HFFc6 (cell line): ENCODE measurements around the gene MAP3K5. TPM values are rescaled to one million over a fixed set of nuclear protein-coding genes. Genes with fewer than 3 reads are reported as not detected.

Source experiments
- DNase-seq: peaks from one replicate; pipeline ENCODE4 v3.0.0-alpha.2; 2018
- H3K27ac Mint-ChIP-seq: 2 replicates; pipeline ENCODE4 v1.8.0; 2020; ENCODE audit warnings: mild to moderate bottlenecking, mixed read lengths
- H3K27me3 Mint-ChIP-seq: 2 replicates; pipeline ENCODE4 v1.8.0; 2021; ENCODE audit warnings: mild to moderate bottlenecking, moderate library complexity, mixed read lengths; ENCODE audit not compliant: insufficient read depth
- H3K36me3 Mint-ChIP-seq: 2 replicates; pipeline ENCODE4 v1.8.0; 2021; ENCODE audit warnings: low read depth, mixed read lengths
- H3K4me1 Mint-ChIP-seq: 2 replicates; pipeline ENCODE4 v1.8.0; 2020; ENCODE audit warnings: low read depth, mixed read lengths
- H3K4me3 Mint-ChIP-seq: 2 replicates; pipeline ENCODE4 v1.8.0; 2020; ENCODE audit warnings: mild to moderate bottlenecking, moderate library complexity, mixed read lengths
- H3K9me3 Mint-ChIP-seq: 2 replicates; pipeline ENCODE4 v1.8.0; 2020; ENCODE audit warnings: mild to moderate bottlenecking, mixed read lengths
- total RNA-seq, 6 experiments: library from RNA; stranded (reverse); fragmentation: NEBNext Ultra II Directional; extraction: Animal tissue kit (Norgen Biotek cat#: 25700); gene quantifications; 2 replicates in 1 of 6; 3 replicates in 5 of 6; pipeline ENCODE4 v1.2.3, GENCODE V29; 2021
- TF ChIP-seq, protein P1 (sequence below): fragments of 200-600 bp; sonication (generic); IDR thresholded peaks from 2 replicates; pipeline ENCODE4 v1.5.0; 2021; ENCODE audit warnings: antibody characterized with exemption, mild to moderate bottlenecking

Gene MAP3K5
- total RNA-seq, 6 experiments from 2014 or later: 11.9 to 22.2 (median 19.1) TPM

DNA sequence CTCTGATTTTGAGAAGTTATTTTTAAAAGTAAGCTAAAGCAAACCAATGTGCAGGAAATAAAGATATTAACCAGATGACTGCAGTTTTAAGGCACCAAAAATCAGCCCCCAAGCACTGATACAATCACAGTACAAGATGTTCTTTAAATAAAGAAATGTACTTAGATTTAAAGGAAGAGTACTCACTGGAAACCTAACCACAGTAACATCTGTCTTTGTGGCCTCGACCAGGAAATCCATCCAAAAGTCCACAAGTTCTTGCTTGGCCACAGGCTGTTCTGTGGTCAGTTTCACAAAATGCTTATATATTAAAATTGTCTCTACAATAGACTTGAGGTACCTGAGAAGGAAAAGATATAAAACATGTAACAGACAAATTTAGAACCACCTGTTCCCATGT lies 136.2 kb downstream of the MAP3K5 start:
- no peak overlapping the region for H3K27ac Mint-ChIP-seq
- peaks cover 16% of the 10 kb centered on the region for H3K4me1 Mint-ChIP-seq
- H3K9me3 Mint-ChIP-seq: no peaks in the 10 kb centered on the region
- DNase-seq: no peak
- TF ChIP-seq, protein P1, sequence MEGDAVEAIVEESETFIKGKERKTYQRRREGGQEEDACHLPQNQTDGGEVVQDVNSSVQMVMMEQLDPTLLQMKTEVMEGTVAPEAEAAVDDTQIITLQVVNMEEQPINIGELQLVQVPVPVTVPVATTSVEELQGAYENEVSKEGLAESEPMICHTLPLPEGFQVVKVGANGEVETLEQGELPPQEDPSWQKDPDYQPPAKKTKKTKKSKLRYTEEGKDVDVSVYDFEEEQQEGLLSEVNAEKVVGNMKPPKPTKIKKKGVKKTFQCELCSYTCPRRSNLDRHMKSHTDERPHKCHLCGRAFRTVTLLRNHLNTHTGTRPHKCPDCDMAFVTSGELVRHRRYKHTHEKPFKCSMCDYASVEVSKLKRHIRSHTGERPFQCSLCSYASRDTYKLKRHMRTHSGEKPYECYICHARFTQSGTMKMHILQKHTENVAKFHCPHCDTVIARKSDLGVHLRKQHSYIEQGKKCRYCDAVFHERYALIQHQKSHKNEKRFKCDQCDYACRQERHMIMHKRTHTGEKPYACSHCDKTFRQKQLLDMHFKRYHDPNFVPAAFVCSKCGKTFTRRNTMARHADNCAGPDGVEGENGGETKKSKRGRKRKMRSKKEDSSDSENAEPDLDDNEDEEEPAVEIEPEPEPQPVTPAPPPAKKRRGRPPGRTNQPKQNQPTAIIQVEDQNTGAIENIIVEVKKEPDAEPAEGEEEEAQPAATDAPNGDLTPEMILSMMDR: no peak
- H3K4me3 Mint-ChIP-seq: no peak overlapping the region
- no peaks in the 10 kb centered on the region for H3K27me3 Mint-ChIP-seq
- H3K36me3 Mint-ChIP-seq: peaks cover 16% of the 10 kb centered on the region; the same call in 1 of the 2 replicates

DNA sequence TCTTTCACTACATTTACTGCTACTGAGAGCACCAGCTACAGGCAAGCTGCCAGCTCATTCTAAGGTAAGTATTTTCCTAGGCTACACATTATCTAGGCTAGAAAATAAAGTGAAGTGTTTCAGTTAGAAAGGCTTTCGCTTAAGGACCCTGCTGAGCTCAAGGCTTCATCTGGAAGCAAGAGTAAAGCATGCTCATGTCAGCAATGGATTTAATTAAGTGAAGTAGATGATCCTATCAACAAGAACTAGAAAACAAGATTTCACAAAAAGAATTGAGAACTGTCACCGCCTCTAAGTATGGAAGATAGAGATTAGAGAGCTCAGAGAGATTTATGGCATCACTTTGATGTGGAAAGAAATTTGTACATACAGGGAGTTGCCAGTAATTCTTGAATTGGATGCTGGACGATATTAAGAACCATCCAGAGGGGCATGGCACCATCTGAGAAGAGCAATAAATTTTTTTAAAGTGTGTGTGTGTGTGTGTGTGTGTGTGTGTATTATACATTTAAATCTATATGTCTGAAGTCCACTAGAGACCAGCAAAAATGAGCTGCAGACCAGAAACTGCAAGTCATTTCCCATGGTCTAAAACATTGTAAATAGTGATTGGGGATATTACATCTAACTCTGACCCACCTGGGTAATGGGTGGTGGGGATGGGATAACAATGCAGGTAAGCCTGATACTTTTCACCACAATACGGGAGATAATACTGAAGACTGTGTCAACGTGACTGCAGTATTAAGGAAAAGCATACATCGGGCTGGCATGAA lies 136.8 kb downstream of the MAP3K5 start:
- H3K4me1 Mint-ChIP-seq: peaks cover 16% of the 10 kb centered on the region
- H3K27me3 Mint-ChIP-seq: no peaks in the 10 kb centered on the region
- peaks cover 16% of the 10 kb centered on the region; the same call in 1 of the 2 replicates for H3K36me3 Mint-ChIP-seq
- H3K27ac Mint-ChIP-seq: no peak overlapping the region
- no peaks in the 10 kb centered on the region for H3K9me3 Mint-ChIP-seq
- DNase-seq: no peak
- TF ChIP-seq, protein P1: no peak
- no peak overlapping the region for H3K4me3 Mint-ChIP-seq

DNA sequence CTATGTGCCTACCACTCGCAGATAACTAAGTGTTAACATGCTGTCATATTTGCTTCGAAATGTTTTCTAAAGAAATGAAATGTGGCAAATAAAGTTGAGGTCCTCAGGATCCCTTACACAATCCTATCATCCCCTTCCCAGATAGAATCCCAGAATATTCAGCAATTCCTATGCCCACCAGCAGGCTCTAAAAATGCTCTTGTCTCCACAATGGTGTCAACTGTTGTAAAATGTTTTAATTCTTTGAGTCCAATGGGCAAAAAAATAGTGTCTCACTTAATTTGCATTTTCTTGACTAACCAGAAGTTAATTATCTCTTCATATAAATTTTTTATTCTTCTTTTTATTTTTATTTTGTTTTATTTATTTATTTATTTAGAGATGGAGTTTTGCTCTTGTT lies 138.2 kb downstream of the MAP3K5 start:
- H3K4me1 Mint-ChIP-seq: peaks cover 16% of the 10 kb centered on the region
- H3K4me3 Mint-ChIP-seq: no peak overlapping the region
- H3K36me3 Mint-ChIP-seq: peaks cover 20% of the 10 kb centered on the region; the same call in 1 of the 2 replicates
- no peaks in the 10 kb centered on the region for H3K27me3 Mint-ChIP-seq
- no peak for DNase-seq
- TF ChIP-seq, protein P1: peak; percentile 50
- H3K27ac Mint-ChIP-seq: no peak overlapping the region
- no peaks in the 10 kb centered on the region for H3K9me3 Mint-ChIP-seq

DNA sequence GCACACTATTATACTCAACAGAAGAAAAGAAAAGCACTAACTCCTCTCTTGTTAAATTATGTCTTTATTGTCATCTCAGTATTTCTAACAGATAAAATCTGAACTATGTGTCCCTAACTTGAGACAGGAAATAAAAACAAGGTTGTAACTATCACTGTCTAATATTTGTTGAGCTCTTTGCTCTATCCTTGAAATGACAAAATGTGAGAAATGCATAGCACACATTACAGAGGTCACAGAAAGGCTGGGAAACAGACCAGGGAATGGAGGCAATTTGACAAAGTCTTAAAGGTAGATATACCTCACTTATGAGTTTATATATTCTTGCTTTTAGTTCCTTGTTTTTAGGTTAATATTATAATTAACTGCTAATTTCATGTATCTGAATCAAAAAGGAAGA lies 139.6 kb downstream of the MAP3K5 start:
- DNase-seq: no peak
- TF ChIP-seq, protein P1: no peak
- no peaks in the 10 kb centered on the region for H3K9me3 Mint-ChIP-seq
- H3K4me1 Mint-ChIP-seq: peaks cover 6% of the 10 kb centered on the region
- peaks cover 12% of the 10 kb centered on the region; the same call in 1 of the 2 replicates for H3K36me3 Mint-ChIP-seq
- no peak overlapping the region for H3K4me3 Mint-ChIP-seq
- no peak overlapping the region for H3K27ac Mint-ChIP-seq
- H3K27me3 Mint-ChIP-seq: no peaks in the 10 kb centered on the region

DNA sequence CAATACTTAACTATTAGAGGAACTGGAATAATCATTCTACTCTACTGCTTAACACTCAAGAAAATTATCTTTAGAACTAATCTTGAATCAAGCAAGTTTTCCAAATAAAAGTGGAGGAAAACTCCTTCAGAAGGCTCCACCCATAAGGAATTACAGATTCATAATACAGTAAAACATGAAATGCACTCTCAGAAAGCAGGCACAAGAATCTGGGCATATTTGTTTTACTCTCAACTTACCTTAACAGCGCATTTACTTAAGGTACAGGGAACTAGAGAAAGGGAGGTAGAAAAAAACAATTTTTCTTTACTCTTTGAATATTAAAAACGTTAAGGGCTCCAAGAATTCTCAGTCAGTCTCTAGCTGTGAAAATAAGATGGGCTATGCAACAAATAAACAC lies 140.3 kb downstream of the MAP3K5 start:
- Mint-ChIP-seq H3K4me1 (no peaks in the 10 kb centered on the region), H3K4me3 (no peak overlapping the region), H3K36me3 (peaks cover 8% of the 10 kb centered on the region; the same call in 1 of the 2 replicates), H3K27me3 (no peaks in the 10 kb centered on the region), H3K27ac (no peak overlapping the region; the same call in 1 of the 2 replicates), H3K9me3 (no peaks in the 10 kb centered on the region)
- no peak for DNase-seq
- TF ChIP-seq, protein P1: no peak
